GM20000 (cell line): ENCODE results near the gene ALAS1.

ENCODE experiments used
- DNase-seq: peaks from one replicate; pipeline ENCODE4 v3.0.0; 2012; ENCODE audit warnings: low spot score
- CTCF ChIP-seq: IDR thresholded peaks from 2 replicates; pipeline ENCODE4 v1.5.1; 2012; ENCODE audit warnings: mild to moderate bottlenecking, control low read depth; ENCODE audit errors: extremely low read depth, missing control alignments

ALAS1 gene

GRCh38 chr3:52232279-52233107, 34.5 kb downstream of the ALAS1 start:
- no peak for DNase-seq
- no peak for TF ChIP-seq CTCF

GRCh38 chr3:52233108-52233591, 35.2 kb downstream of the ALAS1 start:
- no peak for TF ChIP-seq CTCF
- no peak for DNase-seq

GRCh38 chr3:52233968-52234367, 36.0 kb downstream of the ALAS1 start:
- no peak for TF ChIP-seq CTCF
- no peak for DNase-seq

- DNase-seq: no peak
- no peak for TF ChIP-seq CTCF
Observed at GRCh38 chr3:52234516-52235447, 36.8 kb downstream of the ALAS1 start.

GRCh38 chr3:52236424-52236886, 38.5 kb downstream of the ALAS1 start:
- DNase-seq: no peak
- no peak for TF ChIP-seq CTCF

GRCh38 chr3:52237006-52237656, 39.2 kb downstream of the ALAS1 start:
- no peak for TF ChIP-seq CTCF
- no peak for DNase-seq
